HEK293 (cell line): Measurements from ENCODE around the gene GLT6D1.

Experiments
- CTCF ChIA-PET: fragments of 350-600 bp; formaldehyde crosslinking; extraction: SDS; loops from one replicate; lab custom pipeline; 2021; ENCODE audit warnings: antibody characterized with exemption; lab: Yijun Ruan, JAX
- POLR2A ChIA-PET: fragments of 300-600 bp; formaldehyde crosslinking; extraction: SDS; loops from one replicate; lab custom pipeline; 2020; ENCODE audit warnings: antibody characterized with exemption, inconsistent platforms; lab: Yijun Ruan, JAX
- H3K27ac ChIP-seq: fragments of 200-500 bp; sonication (Bioruptor generic); 2 replicates; pipeline ENCODE4 v1.5.1; 2014; ENCODE audit warnings: low read depth, low read length, control low read depth, inconsistent platforms; ENCODE audit errors: extremely low read depth
- H3K36me3 ChIP-seq, 2 experiments: fragments of 200-500 bp in 1 of 2; sonication (Bioruptor generic) in 1 of 2; 1 replicate in 1 of 2; 2 replicates in 1 of 2; pipeline ENCODE4 v1.5.1; 2014 to 2017; ENCODE audit warnings: inconsistent platforms in 2 of 2, low read length in 2 of 2; ENCODE audit not compliant: control insufficient read depth in 2 of 2, insufficient read depth in 1 of 2
- H3K4me1 ChIP-seq: fragments of 200-500 bp; sonication (Bioruptor generic); 2 replicates; pipeline ENCODE4 v1.5.1; 2014; ENCODE audit warnings: mild to moderate bottlenecking, low read length, inconsistent platforms; ENCODE audit not compliant: control insufficient read depth, insufficient read depth
- H3K4me3 ChIP-seq: 2 replicates; pipeline ENCODE4 v1.5.1; 2011; ENCODE audit warnings: low read depth, mild to moderate bottlenecking, control low read depth, low read length, moderate library complexity
- H3K9me3 ChIP-seq: fragments of 200-500 bp; sonication (Bioruptor generic); 2 replicates; pipeline ENCODE4 v1.5.1; 2014; ENCODE audit warnings: low read depth, low read length, inconsistent platforms; ENCODE audit not compliant: control insufficient read depth, insufficient read depth
- ATF2 ChIP-seq: fragments of 450-650 bp; formaldehyde crosslinking; IDR thresholded peaks from 2 replicates; pipeline ENCODE4 v1.5.1; 2016; ENCODE audit warnings: missing biosample characterization, missing genetic modification characterization, low read depth
- BCL6B ChIP-seq: fragments of 450-650 bp; formaldehyde crosslinking; IDR thresholded peaks from 2 replicates; pipeline ENCODE4 v1.5.1; 2017; ENCODE audit warnings: missing biosample characterization, missing genetic modification characterization
- GLIS1 ChIP-seq: fragments of 450-650 bp; formaldehyde crosslinking; IDR thresholded peaks from 2 replicates; pipeline ENCODE4 v1.5.1; 2016; ENCODE audit warnings: missing biosample characterization, missing genetic modification characterization
- KLF1 ChIP-seq: fragments of 450-650 bp; formaldehyde crosslinking; IDR thresholded peaks from 2 replicates; pipeline ENCODE4 v1.5.1; 2016; ENCODE audit warnings: missing biosample characterization, missing genetic modification characterization
- SCRT1 ChIP-seq: fragments of 450-650 bp; formaldehyde crosslinking; IDR thresholded peaks from 2 replicates; pipeline ENCODE4 v1.5.1; 2016; ENCODE audit warnings: missing biosample characterization, missing genetic modification characterization, borderline replicate concordance
- SP3 ChIP-seq: fragments of 450-650 bp; formaldehyde crosslinking; IDR thresholded peaks from 2 replicates; pipeline ENCODE4 v1.5.1; 2016; ENCODE audit warnings: missing biosample characterization, missing genetic modification characterization
- TRIM28 ChIP-seq: IDR thresholded peaks from 2 replicates; pipeline ENCODE4 v1.6.1; 2011; ENCODE audit warnings: low read length, control low read depth, borderline replicate concordance
- ZBTB11 ChIP-seq: fragments of 450-650 bp; formaldehyde crosslinking; conservative IDR thresholded peaks from 2 replicates; pipeline ENCODE4 v1.5.1; 2016; ENCODE audit warnings: low read depth, missing biosample characterization, missing genetic modification characterization
- ZBTB20 ChIP-seq: fragments of 450-650 bp; formaldehyde crosslinking; IDR thresholded peaks from 2 replicates; pipeline ENCODE4 v1.5.1; 2016; ENCODE audit warnings: missing biosample characterization, missing genetic modification characterization
- ZFHX2 ChIP-seq: fragments of 450-650 bp; formaldehyde crosslinking; conservative IDR thresholded peaks from 2 replicates; pipeline ENCODE4 v1.5.1; 2016; ENCODE audit warnings: missing biosample characterization, missing genetic modification characterization
- ZNF157 ChIP-seq: fragments of 450-650 bp; formaldehyde crosslinking; IDR thresholded peaks from 2 replicates; pipeline ENCODE4 v1.5.1; 2016; ENCODE audit warnings: missing biosample characterization, missing genetic modification characterization
- ZNF24 ChIP-seq: fragments of 450-650 bp; formaldehyde crosslinking; IDR thresholded peaks from 2 replicates; pipeline ENCODE4 v1.5.1; 2016; ENCODE audit warnings: missing biosample characterization, missing genetic modification characterization
- ZNF280C ChIP-seq: fragments of 450-650 bp; formaldehyde crosslinking; IDR thresholded peaks from 2 replicates; pipeline ENCODE4 v1.5.1; 2016; ENCODE audit warnings: missing biosample characterization, missing genetic modification characterization
- ZNF350 ChIP-seq: fragments of 450-650 bp; formaldehyde crosslinking; IDR thresholded peaks from 2 replicates; pipeline ENCODE4 v1.5.0; 2017; ENCODE audit warnings: missing biosample characterization, mild to moderate bottlenecking, missing genetic modification characterization
- ZNF366 ChIP-seq: fragments of 450-650 bp; formaldehyde crosslinking; conservative IDR thresholded peaks from 2 replicates; pipeline ENCODE4 v1.5.1; 2016; ENCODE audit warnings: missing biosample characterization, missing genetic modification characterization
- ZNF391 ChIP-seq: fragments of 450-650 bp; formaldehyde crosslinking; IDR thresholded peaks from 2 replicates; pipeline ENCODE4 v1.5.1; 2016; ENCODE audit warnings: low read depth, missing biosample characterization, missing genetic modification characterization, borderline replicate concordance
- ZNF473 ChIP-seq: fragments of 450-650 bp; formaldehyde crosslinking; IDR thresholded peaks from 2 replicates; pipeline ENCODE4 v1.5.1; 2017; ENCODE audit warnings: missing biosample characterization, missing genetic modification characterization
- ZNF510 ChIP-seq: fragments of 450-650 bp; formaldehyde crosslinking; IDR thresholded peaks from 2 replicates; pipeline ENCODE4 v1.5.1; 2018; ENCODE audit warnings: mild to moderate bottlenecking, missing genetic modification characterization, missing biosample characterization; ENCODE audit not compliant: insufficient replicate concordance
- ZNF621 ChIP-seq: fragments of 450-650 bp; formaldehyde crosslinking; IDR thresholded peaks from 2 replicates; pipeline ENCODE4 v1.5.1; 2017; ENCODE audit warnings: missing biosample characterization, missing genetic modification characterization
- ZNF626 ChIP-seq: fragments of 450-650 bp; sonication (Bioruptor Pico); formaldehyde crosslinking; IDR thresholded peaks from 2 replicates; pipeline ENCODE4 v1.5.1; 2018; ENCODE audit warnings: missing biosample characterization, missing genetic modification characterization, inconsistent platforms
- ZNF658 ChIP-seq: fragments of 450-650 bp; formaldehyde crosslinking; IDR thresholded peaks from 2 replicates; pipeline ENCODE4; 2016; ENCODE audit warnings: missing biosample characterization, missing genetic modification characterization
- ZNF660 ChIP-seq: fragments of 450-650 bp; IDR thresholded peaks from 2 replicates; pipeline ENCODE4 v1.5.1; 2018; ENCODE audit warnings: missing biosample characterization, mild to moderate bottlenecking, missing genetic modification characterization
- ZSCAN30 ChIP-seq: fragments of 450-650 bp; IDR thresholded peaks from 2 replicates; pipeline ENCODE4 v1.5.1; 2018; ENCODE audit warnings: missing biosample characterization, mild to moderate bottlenecking, missing genetic modification characterization, moderate library complexity

Gene GLT6D1

GRCh38 chr9:135667463-135668001, 28.2 kb upstream of the GLT6D1 start (continued):
- TF ChIP-seq ZFHX2 (tag by site-specific recombination) (no peak), ZBTB20 (tag by site-specific recombination) (no peak), SP3 (no peak), ZNF510 (tag by site-specific recombination) (no peak), ZNF621 (tag by site-specific recombination) (no peak), ZNF658 (tag by site-specific recombination) (no peak), ZBTB11 (tag by site-specific recombination) (no peak), ZNF350 (no peak), ZNF660 (tag by site-specific recombination) (no peak)

GRCh38 chr9:135666534-135667462, 27.5 kb upstream of the GLT6D1 start:
- Histone ChIP-seq H3K27ac (no peak overlapping the region), H3K4me1 (no peaks in the 10 kb centered on the region), H3K36me3 (no peaks in the 10 kb centered on the region), H3K4me3 (no peak overlapping the region), H3K9me3 (no peaks in the 10 kb centered on the region)
- CTCF ChIA-PET: interaction anchor here (0.6 kb wide), 1 partner anchor 24 kb away, joined by 3 read pairs; no protein-coding TSS in a partner anchor
- 0 out of 2 replicates have a peak, but pooled peaks have one; percentile 24 for TF ChIP-seq KLF1
- no peak for TF ChIP-seq ZNF366 (tag by site-specific recombination)
- POLR2A ChIA-PET: no interaction called here

- H3K9me3 ChIP-seq: no peaks in the 10 kb centered on the region
- H3K4me1 ChIP-seq: no peaks in the 10 kb centered on the region
- no peak overlapping the region for H3K27ac ChIP-seq
- H3K4me3 ChIP-seq: no peak overlapping the region
- H3K36me3 ChIP-seq: no peaks in the 10 kb centered on the region
- ChIA-PET CTCF (no interaction called here), POLR2A (no interaction called here)
- no peak for TF ChIP-seq ZNF24 (tag by site-specific recombination)
- no peak for TF ChIP-seq ZNF280C (tag by site-specific recombination)
- TF ChIP-seq BCL6B: no peak
- no peak for TF ChIP-seq ZNF157 (tag by site-specific recombination)
- TF ChIP-seq ZNF626: no peak
- TF ChIP-seq ATF2 (tag by site-specific recombination): no peak
- no peak for TF ChIP-seq ZNF473 (tag by site-specific recombination)
- TF ChIP-seq GLIS1: no peak
- TF ChIP-seq ZSCAN30 (tag by site-specific recombination): no peak
- TF ChIP-seq SCRT1 (tag by site-specific recombination): no peak
- TF ChIP-seq TRIM28: no peak
- TF ChIP-seq ZNF391 (tag by site-specific recombination): no peak
These were observed 26.5 kb upstream of the GLT6D1 start for GRCh38 chr9:135665795-135666189.
